Measurements from ENCODE around the gene CUBN. TPM values are rescaled to one million over a fixed set of nuclear protein-coding genes. Genes with fewer than 3 reads are reported as not detected.

Gene CUBN
- total and polyA plus RNA-seq, 10 of the 15 experiments (the other 5 are each of a cell fraction or from before 2014, with no cell fraction given) = under 0.01 to 0.14 (median 0.02) TPM; not detected in 6

DNA sequence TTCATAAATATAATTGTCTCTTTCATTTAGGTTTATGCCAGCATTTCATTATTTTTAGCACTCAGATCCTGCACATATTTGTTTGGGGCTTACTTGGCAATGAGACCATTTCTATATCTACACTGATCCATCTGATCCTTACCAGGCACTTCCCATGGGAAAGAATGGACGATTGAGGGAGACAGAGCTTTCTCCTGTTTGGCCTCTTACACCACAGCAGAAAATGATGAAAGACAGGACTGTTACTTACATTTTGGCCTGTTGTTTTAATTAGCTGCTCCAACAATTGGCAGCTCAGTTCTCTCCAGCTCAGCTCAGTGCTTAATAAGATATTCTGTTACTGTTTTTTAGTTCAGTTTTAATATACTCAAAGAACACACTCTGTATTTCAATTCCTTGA, 234.8 kb downstream of the CUBN start:
- H3K4me1 ChIP-seq (ENCODE audit: control insufficient read depth, insufficient read depth, low read length) = no peaks in the 10 kb centered on the region
- ChIA-PET CTCF (no interaction called here), SMC1A (ENCODE audit: uncharacterized antibody, unreplicated experiment) (no interaction called here), POLR2A (no interaction called here), RAD21 (ENCODE audit: unreplicated experiment) (no interaction called here)
- H3K4me3 ChIP-seq = no peak overlapping the region
- 0% methylated on average over 1 of the region's 1 CpG for WGBS (ENCODE audit: insufficient coverage, insufficient replicate concordance, low lambda C conversion rate, missing lambda C conversion rate)
- H4K20me1 ChIP-seq (ENCODE audit: control insufficient read depth, insufficient read depth) = no peaks in the 10 kb centered on the region
- no peak for TF ChIP-seq HDAC6 (IDR thresholded peaks at IDR 0.05; ENCODE audit: unreplicated experiment)
- no peak for TF ChIP-seq IKZF2 (IDR thresholded peaks at IDR 0.05)
- TF ChIP-seq, protein P1, sequence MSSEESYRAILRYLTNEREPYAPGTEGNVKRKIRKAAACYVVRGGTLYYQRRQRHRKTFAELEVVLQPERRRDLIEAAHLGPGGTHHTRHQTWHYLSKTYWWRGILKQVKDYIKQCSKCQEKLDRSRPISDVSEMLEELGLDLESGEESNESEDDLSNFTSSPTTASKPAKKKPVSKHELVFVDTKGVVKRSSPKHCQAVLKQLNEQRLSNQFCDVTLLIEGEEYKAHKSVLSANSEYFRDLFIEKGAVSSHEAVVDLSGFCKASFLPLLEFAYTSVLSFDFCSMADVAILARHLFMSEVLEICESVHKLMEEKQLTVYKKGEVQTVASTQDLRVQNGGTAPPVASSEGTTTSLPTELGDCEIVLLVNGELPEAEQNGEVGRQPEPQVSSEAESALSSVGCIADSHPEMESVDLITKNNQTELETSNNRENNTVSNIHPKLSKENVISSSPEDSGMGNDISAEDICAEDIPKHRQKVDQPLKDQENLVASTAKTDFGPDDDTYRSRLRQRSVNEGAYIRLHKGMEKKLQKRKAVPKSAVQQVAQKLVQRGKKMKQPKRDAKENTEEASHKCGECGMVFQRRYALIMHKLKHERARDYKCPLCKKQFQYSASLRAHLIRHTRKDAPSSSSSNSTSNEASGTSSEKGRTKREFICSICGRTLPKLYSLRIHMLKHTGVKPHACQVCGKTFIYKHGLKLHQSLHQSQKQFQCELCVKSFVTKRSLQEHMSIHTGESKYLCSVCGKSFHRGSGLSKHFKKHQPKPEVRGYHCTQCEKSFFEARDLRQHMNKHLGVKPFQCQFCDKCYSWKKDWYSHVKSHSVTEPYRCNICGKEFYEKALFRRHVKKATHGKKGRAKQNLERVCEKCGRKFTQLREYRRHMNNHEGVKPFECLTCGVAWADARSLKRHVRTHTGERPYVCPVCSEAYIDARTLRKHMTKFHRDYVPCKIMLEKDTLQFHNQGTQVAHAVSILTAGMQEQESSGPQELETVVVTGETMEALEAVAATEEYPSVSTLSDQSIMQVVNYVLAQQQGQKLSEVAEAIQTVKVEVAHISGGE (CRISPR knock-in tag; IDR thresholded peaks at IDR 0.05) = no peak
- no peak for TF ChIP-seq RAD51 (IDR thresholded peaks at IDR 0.05)
- no peak overlapping the region for H3K9ac ChIP-seq (ENCODE audit: control insufficient read depth, insufficient read depth, low read length)
- in situ Hi-C loops (cut with MboI) (no loop called here), intact Hi-C loops (cut with micrococcal nuclease; ENCODE audit: unreplicated experiment) (no loop called here)
- no TSS peak for BruUV-seq (replicated peaks)
- ATAC-seq (no peak), DNase-seq (ENCODE audit: low read depth, low spot score) (no peak), FAIRE-seq (no peak)
- H3K9me3 ChIP-seq (replicated peaks; ENCODE audit: control insufficient read depth, insufficient read depth, low read length) = no peaks in the 10 kb centered on the region
- no peaks in the 10 kb centered on the region for H3K79me2 ChIP-seq (ENCODE audit: control insufficient read depth, insufficient read depth, low read length)
- H3K27me3 ChIP-seq (replicated peaks in 1 of 2; ENCODE audit: control insufficient read depth in 2 of 2, insufficient read depth in 2 of 2, low read length in 1 of 2) = peaks cover 0 to 1% of the 10 kb centered on the region in 2 experiments; a peak in 2 of 4 replicates
- H3K4me2 ChIP-seq (ENCODE audit: control insufficient read depth, insufficient read depth) = no peak overlapping the region
- H2AFZ ChIP-seq (ENCODE audit: control insufficient read depth, low read depth, low read length) = no peak overlapping the region
- H3K36me3 ChIP-seq (ENCODE audit: control insufficient read depth in 2 of 2, insufficient read depth in 2 of 2, low read length in 1 of 2) = no peaks in the 10 kb centered on the region
- H3K27ac ChIP-seq (ENCODE audit: control insufficient read depth, insufficient read depth) = no peak overlapping the region

DNA sequence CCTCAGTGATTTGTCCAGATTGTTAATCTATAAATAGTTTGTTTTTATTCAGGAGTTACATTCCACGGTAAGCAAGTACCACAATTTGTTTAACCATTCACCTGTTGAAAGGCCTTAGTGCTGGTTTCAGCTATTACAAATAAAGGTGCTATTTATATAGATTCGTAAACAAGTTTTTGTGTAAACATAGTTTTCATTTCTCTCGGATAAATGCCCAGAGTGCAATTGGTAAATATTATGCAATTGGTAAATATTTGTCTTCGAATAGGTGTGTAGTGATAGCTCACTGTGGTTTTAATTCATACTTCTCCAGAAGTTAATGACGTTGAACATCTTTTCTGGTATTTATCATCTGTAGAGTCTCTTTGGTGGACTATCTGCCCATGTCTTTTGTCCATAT, 235.9 kb downstream of the CUBN start:
- CTCF ChIA-PET = no interaction called here
- Histone ChIP-seq H3K4me1 (ENCODE audit: control insufficient read depth, insufficient read depth, low read length) (no peaks in the 10 kb centered on the region), H3K36me3 (ENCODE audit: control insufficient read depth in 2 of 2, insufficient read depth in 2 of 2, low read length in 1 of 2) (no peaks in the 10 kb centered on the region), H3K27ac (ENCODE audit: control insufficient read depth, insufficient read depth) (no peak overlapping the region), H3K4me3 (no peak overlapping the region), H3K79me2 (ENCODE audit: control insufficient read depth, insufficient read depth, low read length) (no peaks in the 10 kb centered on the region), H2AFZ (ENCODE audit: control insufficient read depth, low read depth, low read length) (no peak overlapping the region), H3K9me3 (replicated peaks; ENCODE audit: control insufficient read depth, insufficient read depth, low read length) (no peaks in the 10 kb centered on the region), H4K20me1 (ENCODE audit: control insufficient read depth, insufficient read depth) (no peaks in the 10 kb centered on the region), H3K9ac (ENCODE audit: control insufficient read depth, insufficient read depth, low read length) (no peak overlapping the region), H3K27me3 (replicated peaks in 1 of 2; ENCODE audit: control insufficient read depth in 2 of 2, insufficient read depth in 2 of 2, low read length in 1 of 2) (peaks cover 0 to 1% of the 10 kb centered on the region in 2 experiments; a peak in 2 of 4 replicates), H3K4me2 (ENCODE audit: control insufficient read depth, insufficient read depth) (no peak overlapping the region)
- FAIRE-seq = no peak
- DNase-seq (ENCODE audit: low read depth, low spot score) = no peak
- in situ Hi-C loops (cut with MboI) = no loop called here
- SMC1A ChIA-PET (ENCODE audit: uncharacterized antibody, unreplicated experiment) = interaction anchor here (0.9 kb wide), 1 partner anchor 23 kb away, joined by 3 read pairs; no protein-coding TSS in a partner anchor
- intact Hi-C loops (cut with micrococcal nuclease; ENCODE audit: unreplicated experiment) = no loop called here
- RAD21 ChIA-PET (ENCODE audit: unreplicated experiment) = no interaction called here
- BruUV-seq (replicated peaks) = no TSS peak
- no peak for ATAC-seq
- POLR2A ChIA-PET = no interaction called here
- 21% methylated on average over 5 of the region's 5 CpGs for WGBS (ENCODE audit: insufficient coverage, insufficient replicate concordance, low lambda C conversion rate, missing lambda C conversion rate)
- TF ChIP-seq HDAC2 (IDR thresholded peaks at IDR 0.05) (no peak), ZSCAN29 (IDR thresholded peaks at IDR 0.05) (no peak), ASH2L (IDR thresholded peaks at IDR 0.05; ENCODE audit: borderline replicate concordance, low read depth) (no peak), TAF1 (IDR thresholded peaks at IDR 0.05; ENCODE audit: borderline replicate concordance, low read depth, low read length) (no peak), JUNB (IDR thresholded peaks at IDR 0.05) (no peak), PAX5 (IDR thresholded peaks at IDR 0.05; ENCODE audit: borderline replicate concordance, low read depth, low read length) (no peak), MTA3 (IDR thresholded peaks at IDR 0.05; ENCODE audit: borderline replicate concordance, low read length) (no peak), NFYA (IDR thresholded peaks at IDR 0.05; ENCODE audit: borderline replicate concordance, low read depth, low read length) (no peak), NR2F1 (conservative IDR thresholded peaks at IDR 0.05) (no peak), KDM1A (IDR thresholded peaks at IDR 0.05; ENCODE audit: borderline replicate concordance) (no peak), HDAC6 (IDR thresholded peaks at IDR 0.05; ENCODE audit: unreplicated experiment) (no peak), IKZF1 (conservative IDR thresholded peaks at IDR 0.05) (no peak), TCF12 (IDR thresholded peaks at IDR 0.05; ENCODE audit: low read depth, low read length) (no peak), SIX5 (IDR thresholded peaks at IDR 0.05; ENCODE audit: low read depth, low read length, severe bottlenecking) (no peak)
- TF ChIP-seq, protein P2, sequence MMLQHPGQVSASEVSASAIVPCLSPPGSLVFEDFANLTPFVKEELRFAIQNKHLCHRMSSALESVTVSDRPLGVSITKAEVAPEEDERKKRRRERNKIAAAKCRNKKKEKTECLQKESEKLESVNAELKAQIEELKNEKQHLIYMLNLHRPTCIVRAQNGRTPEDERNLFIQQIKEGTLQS (IDR thresholded peaks at IDR 0.05; ENCODE audit: borderline replicate concordance, extremely low read depth, low read depth, low read length) = no peak

Data from GM12878 (cell line).